GM21786 (cell line): ENCODE results near the gene SLC39A2.
"Not testable (repeated sequence)": the region's sequence is repeated elsewhere in the genome, so short reads cannot be mapped to it uniquely, and the experiment has no call there.

ENCODE experiments used
- ATAC-seq: cut with Tn5 transposase; IDR thresholded peaks from one replicate; pipeline ENCODE4 v1.9.1; 2021; ENCODE audit not compliant: unreplicated experiment

Gene SLC39A2

DNA sequence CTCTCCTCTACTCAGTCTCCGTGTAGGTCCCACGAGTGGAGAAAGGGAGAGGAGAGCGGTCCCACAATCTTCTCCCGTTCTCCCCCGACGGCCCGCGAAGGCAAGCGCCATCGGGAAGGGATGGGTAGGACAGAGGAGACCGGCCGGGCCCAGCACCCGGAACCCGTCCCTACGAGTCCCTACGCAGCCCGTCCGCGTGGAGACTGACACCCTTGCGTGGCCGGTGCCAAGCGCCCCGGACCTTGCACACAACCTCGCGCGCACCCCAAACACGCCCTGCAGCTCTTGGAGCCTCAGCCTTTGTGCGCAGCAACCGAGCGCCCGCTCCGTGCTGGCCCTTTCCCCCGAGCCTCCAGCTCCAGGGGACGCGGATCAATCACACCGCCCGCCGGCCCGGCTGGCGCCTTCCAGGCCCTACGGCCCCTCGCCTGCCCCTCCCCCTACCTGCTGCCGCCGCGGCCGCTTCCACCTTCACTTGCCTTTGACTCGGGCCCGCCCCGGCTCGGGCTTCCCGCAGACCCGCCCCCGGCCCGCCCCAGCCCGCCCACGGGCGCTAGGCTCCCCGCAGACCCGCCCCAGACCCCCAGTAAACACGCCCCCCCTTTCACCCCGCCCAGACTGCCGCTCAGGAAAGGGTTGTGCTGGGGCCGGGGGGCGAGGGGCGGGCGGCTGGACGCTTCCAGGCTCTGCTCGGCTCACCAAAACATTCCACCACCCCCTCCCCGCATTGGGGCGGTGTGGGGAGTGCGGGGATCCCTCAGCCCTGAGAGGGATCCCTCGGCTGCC, 25.7 kb downstream of the SLC39A2 start, which contains the start of gene NDRG2:
NDRG2 (minus strand) TSS at position 477 of the 786 bp plus-strand sequence. CDS start 1,746 bp downstream, outside the sequence.
- no peak for ATAC-seq

DNA sequence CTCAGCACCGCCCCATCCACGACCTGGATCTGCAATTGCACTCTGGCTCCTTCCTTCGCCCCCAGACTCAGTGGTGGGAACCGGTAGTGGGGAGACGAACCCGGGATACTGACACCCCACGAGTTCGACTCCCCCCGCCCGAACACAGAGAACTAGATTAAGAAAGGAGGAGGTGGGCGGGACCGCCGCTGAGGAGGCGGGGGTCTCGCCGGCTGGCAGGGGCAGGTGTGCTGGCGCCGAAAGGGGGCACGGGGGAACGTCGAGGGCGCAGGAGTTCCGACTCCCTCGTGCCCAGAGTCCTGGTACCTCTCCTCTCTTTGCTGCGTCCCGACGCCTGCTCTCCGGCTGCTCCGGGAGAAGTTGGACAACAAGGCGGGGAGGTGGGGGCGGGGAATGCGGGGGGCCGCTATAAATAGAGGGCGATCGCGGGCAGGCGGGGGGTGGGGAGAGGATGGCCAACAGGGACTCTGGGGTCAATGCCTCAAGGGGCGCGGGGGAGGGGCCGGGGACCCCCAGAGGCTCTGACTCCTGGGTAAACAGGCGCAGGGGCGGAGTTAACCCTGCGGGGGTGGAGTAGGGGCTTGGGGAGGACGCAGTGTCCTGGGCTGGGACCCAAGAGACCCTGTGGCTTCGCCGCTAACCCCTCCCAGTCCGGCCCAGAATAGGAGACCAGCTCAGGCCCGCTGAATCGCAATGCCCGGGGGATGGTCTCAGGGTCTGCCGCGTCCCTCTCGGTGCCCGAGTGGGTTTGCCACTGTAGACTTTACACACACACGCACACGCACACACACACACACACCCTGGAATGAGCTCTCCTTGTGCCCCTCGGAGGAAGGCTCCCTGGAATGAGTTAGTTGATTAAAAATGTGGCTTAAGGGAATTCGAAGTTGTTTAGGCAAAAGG, 26.5 kb downstream of the SLC39A2 start:
- ATAC-seq, result no peak

DNA sequence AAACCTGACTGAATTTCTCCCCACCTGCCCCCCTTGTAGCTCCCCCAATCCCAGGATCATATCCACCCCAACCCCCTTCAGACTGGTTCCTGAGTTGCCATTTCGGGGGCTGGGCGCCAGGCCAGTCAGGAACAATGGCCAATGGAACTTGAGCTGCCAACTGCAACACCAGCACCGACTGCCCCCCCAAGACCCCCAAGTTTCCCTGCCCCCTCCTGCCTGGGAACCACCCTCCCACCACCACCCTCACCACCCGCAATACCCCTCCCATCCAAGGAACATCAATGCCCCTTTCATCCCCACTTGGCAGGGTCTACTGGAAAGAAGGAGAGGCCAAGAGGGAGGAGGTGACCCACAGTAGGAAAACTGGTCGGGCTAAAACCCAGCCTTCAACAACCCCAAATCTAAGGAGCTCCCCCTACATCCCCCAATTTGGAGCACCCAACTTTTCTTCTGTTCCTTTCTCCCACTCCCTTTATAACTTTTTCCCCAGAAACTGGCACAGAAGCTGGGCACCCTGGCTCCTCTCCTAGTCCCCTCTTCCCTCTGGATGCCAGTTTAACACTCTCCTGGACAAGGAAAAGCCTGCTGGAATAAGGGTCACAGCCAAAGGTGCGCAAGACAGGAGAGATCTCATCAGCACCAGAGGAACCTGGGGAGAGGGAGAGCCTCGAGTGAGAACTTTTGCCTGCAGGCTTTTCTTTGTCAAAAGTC, 27.3 kb downstream of the SLC39A2 start:
- no peak for ATAC-seq

DNA sequence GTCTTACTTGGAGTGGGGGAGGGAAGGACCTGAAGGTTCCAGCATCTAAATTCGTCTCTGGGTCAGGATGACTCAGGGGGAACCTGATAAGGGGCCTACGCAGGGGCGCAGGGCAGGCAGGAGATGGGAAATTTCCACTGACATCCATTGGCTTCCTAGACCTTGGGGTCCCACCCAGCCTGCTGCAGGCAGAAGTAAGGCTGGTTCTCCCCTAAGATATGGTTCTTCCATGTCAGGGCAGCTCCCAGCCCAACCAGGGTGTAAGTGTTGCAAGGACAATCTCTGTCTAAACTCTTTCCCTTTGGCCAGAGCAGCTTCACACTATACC, 27.9 kb downstream of the SLC39A2 start:
- no peak for ATAC-seq

DNA sequence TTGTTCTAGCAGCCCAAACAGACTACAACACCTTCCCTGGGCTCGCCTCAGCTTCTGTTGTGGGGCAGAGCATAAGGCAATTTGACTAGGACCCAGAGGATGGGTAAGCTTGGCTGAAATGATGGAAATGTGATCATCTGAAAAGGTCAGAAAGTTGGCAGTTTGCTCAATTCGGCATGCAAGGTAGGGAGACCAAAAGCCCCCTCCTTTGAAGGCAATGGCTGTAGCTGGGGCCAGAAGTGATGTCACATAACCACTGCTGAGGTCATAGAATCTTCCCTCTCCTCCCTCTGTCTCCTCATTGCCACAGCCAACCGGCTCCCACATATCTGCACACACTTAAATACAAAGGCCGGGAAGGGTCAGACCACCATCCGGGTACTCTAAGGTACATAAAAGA, 30.8 kb downstream of the SLC39A2 start, which contains the start of gene TPPP2:
TPPP2 (plus strand) TSS at position 301 of the 400 bp plus-strand sequence. CDS start 365 bp downstream, outside the sequence.
- no peak for ATAC-seq

DNA sequence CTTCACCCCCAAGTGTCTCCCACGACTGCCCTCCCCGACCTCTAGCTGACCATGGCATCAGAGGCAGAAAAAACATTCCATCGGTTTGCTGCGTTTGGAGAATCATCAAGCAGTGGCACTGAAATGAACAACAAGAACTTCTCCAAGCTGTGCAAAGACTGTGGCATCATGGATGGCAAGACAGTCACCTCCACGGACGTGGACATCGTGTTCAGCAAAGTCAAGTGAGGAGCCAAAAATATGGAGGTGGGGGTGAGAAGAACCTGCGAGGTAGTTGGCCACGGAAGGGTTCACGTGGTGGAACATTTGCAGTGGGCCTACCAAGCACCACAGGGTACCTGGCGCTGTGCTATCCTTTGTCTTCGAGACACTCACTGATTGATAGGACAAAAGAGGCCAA, 31.4 kb downstream of the SLC39A2 start:
- ATAC-seq, result no peak

DNA sequence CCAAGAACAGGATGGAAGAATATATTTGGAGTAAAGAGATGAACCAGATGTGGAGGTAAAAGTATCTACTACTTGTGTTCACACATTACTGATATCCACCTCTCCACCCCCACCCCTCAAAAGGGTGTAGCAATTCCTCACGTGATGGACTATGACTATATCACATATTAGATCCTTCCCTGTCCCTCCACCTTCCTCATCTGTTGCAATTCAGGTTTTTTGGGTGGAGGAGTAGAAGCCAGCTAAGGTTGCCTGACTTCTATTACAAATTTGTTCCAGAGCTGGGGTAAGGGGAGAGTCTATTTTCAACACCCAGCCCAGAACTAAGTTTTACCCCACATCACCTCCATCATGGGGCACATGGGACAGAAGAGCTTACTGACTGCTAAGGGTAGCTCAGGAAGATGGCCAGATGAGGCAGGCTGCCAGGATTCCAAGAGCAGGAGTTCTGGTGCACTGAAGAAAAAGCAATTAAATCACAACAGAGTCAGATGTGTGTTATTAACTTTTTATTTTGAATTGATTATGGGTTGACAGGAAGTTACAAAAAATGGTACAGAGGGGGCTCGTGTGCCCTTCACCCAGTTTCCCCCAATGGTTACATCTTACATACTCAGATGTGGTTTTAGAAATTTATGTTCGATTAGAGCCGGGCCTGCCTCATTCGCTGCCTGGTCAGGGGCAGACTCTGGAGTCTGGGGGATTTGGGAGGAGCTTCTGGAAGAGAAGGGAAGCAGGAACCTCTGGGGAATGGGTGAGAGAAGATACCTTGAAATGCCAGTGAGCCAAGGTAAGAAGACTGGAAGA, 33.4 kb downstream of the SLC39A2 start:
- ATAC-seq, result no peak

DNA sequence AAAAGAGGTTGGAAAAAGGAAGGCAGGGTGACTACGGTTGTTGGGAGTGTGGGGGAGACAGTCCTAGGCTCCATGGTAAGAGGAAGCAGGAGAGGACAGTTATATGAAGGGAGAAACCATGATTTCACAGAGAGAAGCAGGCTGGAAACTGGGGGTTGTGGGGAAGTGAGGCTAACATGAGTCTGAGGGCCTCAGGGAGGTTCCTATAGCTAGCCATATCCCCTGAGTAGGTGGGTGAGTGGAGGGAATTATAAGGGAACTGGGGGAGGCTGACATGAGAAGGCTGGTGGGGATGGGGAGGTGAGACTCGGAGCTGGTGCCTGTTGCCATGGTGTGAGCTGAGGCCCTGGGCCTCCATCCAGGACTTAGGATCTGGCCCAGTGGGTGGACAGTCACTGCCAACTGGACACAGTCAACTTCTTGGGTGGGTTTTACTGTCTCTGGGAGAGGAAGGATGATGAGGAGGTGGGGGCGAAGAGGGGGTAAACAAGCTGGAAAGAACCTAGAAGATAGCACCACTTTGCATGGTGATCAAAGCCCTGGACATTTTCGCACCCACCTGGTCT, 34.1 kb downstream of the SLC39A2 start:
- no peak for ATAC-seq

DNA sequence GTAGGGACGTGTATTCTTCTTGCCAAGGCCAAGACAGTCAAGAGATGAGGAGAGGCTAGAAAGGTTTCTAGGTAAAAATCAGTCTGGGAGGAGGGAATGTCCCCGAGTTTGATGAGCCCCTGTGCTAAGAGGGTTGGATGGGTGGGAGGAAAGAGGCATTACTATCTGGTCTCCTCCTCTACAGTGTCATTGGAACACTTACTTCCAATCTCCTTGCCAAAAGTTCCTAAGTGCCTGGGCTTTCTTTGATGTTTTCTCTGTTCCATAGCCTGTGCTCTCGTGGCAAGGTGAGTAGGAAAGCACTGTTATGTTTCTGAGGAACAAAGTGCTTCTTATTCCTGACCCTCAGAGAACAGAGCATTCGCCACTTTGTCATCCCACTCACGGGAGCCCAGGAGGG, 35.6 kb downstream of the SLC39A2 start, which contains the start of gene RNASE13:
RNASE13 (minus strand) TSS at position 101 of the 400 bp plus-strand sequence. CDS start 519 bp downstream, outside the sequence.
- ATAC-seq, result no peak

DNA sequence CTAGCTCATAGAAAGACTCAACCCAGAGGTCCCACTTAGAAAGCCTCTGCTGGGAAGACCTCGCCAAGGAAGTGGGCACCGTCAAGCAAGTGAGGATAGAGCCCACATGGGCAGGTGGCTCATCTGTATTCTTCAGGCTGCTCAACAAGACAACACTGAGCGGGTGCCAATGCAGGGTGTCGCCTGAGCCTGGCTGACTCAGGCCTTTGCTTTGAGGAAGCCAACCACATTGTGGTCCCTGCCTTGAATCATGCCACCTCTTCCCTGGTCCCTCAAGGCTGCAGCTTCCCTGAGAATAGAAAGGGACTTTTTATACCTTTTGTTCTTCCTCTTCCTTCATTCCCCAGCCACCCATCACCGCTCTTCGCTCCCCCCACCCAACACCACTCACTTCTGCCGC, 37.7 kb downstream of the SLC39A2 start:
- ATAC-seq, result no peak

DNA sequence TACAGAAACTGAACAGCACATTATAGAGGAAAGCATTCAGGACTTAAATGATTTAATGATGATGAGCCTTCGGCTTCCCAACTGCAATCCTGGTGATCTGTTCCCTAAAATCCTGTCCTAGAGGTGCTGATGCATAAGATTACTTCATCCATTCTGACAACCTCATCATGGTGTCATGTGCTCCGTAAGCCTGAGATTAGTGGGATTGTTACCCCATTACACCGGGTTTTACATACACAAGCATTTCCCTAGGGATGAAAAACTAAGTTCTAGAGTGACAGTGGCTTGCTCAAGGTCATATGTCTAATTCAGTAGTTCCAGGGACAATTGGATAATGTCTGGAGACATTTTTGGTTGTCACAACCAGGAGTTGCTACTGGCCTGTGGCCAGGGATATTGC, 38.1 kb downstream of the SLC39A2 start:
- ATAC-seq, result no peak

DNA sequence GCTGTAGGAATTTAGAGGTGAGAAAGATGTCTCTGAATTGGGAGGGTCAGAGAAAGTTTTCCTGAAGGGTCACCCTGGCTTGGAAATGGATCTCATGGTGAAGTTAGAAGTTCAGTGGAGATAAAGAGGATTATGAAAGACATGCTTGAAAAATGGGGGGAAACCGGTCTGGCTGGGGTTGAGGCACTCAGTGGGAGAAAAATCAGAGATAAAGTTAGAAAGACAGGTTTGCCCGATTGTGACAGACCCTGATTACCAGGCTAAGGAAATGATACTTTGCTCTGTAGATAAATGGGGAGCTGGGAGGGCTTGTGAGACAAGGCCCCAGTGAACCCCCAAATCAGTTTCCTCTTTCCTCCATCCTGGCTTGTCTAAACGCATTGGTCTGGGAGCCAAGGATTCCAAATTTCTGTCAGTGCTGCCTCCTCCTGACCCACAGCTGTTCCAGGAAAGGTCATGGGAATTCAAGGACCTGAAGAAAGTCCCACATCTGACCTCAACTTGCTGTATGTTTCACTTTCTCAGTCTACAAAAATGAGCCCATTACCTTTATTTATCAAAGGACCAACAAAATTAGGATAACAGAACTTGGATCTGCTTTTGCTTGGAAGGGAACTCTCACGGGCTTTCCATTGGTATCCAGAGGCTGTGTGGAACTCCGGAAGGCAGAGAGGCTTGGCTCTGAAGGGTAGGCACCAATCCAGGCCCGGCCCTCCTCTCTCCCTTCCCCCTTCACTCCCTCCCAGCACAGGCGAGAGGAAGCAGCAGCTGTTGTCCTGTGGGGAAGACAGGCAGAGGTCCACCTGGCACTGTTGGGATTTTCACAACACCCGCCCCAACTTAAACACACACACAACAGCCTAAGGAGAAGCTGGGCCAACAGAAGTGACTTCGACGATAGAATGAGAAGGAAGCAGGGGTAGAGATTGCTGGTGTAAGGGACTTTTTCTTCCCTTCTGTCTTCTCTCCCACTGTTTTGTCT, 39.6 kb downstream of the SLC39A2 start:
- no peak for ATAC-seq

DNA sequence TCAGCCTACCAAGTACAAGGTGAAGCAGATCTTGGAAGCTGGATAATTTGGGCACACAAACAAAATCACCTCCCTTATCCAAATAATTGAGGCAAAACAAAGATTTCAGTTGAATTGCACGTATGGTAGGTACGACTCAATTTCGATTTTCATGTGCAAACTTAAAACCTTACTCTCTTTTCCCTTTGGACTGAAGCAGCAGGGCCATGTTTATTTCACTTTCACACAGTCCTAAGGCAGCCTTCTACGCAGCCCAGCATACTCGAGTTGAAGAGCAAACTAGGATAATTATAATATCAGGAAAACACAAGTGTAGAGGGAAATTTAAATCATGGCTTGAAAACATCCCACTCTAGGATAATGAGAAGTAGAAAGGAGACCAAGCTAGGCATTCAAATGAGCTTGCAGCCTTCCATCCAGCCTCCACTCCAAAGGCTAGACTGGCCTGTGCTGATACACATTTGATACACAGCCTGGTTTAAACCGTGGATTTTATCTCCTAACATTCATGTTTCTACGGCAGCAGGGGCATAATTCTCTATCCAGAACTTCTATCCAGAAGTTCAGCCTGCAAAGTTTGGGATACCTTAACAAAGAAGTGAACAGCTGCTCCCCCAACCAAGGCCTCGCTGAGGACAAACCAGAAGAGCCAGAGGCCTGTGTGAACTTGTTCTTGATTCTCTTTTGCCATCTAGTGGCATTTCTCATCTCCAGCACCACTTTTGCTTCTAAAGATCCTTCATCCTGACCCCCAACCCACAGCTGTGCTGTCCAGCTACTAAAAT, 40.7 kb downstream of the SLC39A2 start:
- ATAC-seq, result no peak

DNA sequence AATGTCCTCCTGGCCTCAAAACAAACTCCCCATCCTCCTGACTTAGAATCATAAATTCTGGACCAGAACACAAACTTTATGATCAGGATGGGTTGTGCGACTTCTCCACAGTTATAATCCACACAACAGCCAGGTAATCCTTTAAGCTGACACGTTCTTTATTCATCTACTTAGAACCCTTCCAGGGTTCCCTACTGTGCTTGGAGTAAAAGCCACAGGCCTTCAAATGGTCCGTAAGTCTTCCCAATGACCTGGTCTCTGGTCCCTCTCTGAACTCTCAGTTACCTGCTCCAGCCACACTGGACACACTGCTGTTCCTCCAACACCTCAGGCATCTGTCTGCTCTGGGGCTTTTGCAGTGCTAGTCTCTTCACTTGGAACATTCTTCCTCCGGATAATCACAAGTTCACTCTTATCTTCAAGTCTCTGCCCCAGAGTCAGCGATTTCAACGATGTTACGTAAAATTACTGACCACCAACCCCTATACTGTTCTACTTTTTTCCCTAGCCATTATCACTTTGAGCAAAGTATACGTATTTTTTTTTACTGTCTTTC, 41.4 kb downstream of the SLC39A2 start:
- ATAC-seq, result no peak

DNA sequence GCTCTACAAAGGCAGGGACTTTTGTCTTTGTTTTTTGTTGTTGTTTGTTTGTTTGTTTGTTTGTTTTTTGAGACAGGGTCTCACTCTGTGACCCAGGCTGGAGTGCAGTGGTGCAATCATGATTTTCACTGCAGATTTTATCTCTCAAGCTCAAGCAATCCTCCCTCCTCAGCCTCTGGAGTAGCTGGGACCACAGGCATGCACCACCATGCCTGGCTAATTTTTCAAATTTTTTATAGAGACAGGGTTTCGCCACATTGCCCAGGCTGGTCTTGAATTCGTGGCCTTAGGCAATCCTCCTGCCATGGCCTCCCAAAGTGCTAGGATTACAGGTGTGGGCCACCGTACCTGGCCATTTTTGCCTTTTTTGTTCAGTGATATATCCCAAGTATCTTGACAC, 41.8 kb downstream of the SLC39A2 start:
- ATAC-seq, result not testable (repeated sequence)

DNA sequence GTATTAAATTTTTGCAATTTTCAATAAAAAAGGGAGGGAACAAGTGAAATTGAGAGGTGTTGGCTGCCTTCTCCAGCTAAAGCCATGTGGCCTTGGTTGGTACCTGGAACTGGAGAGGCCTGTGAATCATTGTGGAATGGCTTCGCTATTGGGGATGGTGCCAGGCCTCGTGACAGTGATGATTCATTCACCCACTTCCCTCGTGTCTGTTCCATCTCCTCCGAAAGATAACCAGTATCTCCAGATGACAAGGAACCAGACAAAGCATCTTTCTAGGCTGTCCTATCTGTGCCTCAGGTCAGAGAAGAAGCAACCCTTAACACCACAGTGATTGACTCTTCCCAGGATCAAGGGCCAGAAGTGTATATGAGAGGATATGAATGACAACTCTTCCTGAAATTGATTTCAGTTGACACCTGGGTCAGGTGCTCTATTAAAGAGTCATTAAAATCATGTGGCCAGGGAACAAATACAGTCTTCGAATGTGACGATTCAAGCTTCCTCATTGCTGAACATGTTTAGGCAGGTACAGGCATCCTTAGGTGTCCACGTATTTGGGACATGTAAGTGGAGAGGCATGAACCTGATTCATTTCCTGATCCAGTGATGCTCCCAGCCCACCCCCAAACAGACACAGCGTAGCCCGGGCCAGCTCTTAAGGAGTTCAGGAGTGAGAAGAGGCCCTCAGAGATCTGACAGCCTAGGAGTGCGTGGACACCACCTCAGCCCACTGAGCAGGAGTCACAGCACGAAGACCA, 42.8 kb downstream of the SLC39A2 start, which contains the start of gene RNASE7:
RNASE7 (plus strand) TSS at position 687 of the 758 bp plus-strand sequence. CDS start 631 bp downstream, outside the sequence.
- no peak for ATAC-seq

DNA sequence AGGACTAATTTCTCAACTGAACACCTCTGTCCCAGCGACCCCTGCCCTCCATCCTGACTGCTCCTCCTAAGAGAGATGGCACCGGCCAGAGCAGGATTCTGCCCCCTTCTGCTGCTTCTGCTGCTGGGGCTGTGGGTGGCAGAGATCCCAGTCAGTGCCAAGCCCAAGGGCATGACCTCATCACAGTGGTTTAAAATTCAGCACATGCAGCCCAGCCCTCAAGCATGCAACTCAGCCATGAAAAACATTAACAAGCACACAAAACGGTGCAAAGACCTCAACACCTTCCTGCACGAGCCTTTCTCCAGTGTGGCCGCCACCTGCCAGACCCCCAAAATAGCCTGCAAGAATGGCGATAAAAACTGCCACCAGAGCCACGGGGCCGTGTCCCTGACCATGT, 43.8 kb downstream of the SLC39A2 start:
- ATAC-seq, result no peak
